Testis (tissue), 2 donors: ENCODE results near the gene HPSE2.

Experiments used
- CTCF ChIP-seq, 3 experiments: fragments of 450-650 bp in 2 of 3; fragments of 200-600 bp in 1 of 3; sonication (generic) in 1 of 3; IDR thresholded peaks; one replicate each; pipeline ENCODE4 v1.5.1; 2016 to 2019; ENCODE audit warnings: antibody characterized with exemption in 3 of 3, mild to moderate bottlenecking in 2 of 3, moderate library complexity in 1 of 3
- POLR2A ChIP-seq: fragments of 450-650 bp; IDR thresholded peaks from one replicate; pipeline ENCODE4 v1.6.1; 2017; ENCODE audit warnings: antibody characterized with exemption, mild to moderate bottlenecking, moderate library complexity

- TF ChIP-seq CTCF (IDR thresholded peaks at IDR 0.05): no peak
- no peak for TF ChIP-seq POLR2A
These were observed 774.7 kb downstream of the HPSE2 start for GRCh38 chr10:98460837-98461499.
